ENCODE measurements around the gene DNLZ.

The DNLZ gene

GRCh38 chr9:136372561-136373299 is 9.2 kb upstream of the DNLZ start:
- Histone ChIP-seq H3K4me3 (ENCODE audit: low read depth, low read length) (no peak overlapping the region), H3K27ac (ENCODE audit: extremely low read depth, low read depth, low read length) (no peak overlapping the region), H3K4me1 (ENCODE audit: control insufficient read depth, insufficient read depth, low read length) (no peaks in the 10 kb centered on the region), H3K36me3 (ENCODE audit: control insufficient read depth in 2 of 2, insufficient read depth in 1 of 2, low read length in 2 of 2) (peaks cover 0 to 34% of the 10 kb centered on the region in 2 experiments; a peak in 1 of 3 replicates), H3K9me3 (ENCODE audit: control insufficient read depth, insufficient read depth, low read depth, low read length) (no peaks in the 10 kb centered on the region)
- CTCF ChIA-PET: interaction anchor here (0.6 to 2.0 kb wide), 4 partner anchors 10 to 59 kb away, joined by 3 to 10 read pairs (median 6); partner anchors contain the start of gene DNLZ
- POLR2A ChIA-PET: interaction anchor here (0.6 to 2.7 kb wide), 2 partner anchors 9 to 13 kb away, joined by 4 to 20 read pairs; partner anchors contain the start of gene DNLZ
- TF ChIP-seq ZNF791 (tag by site-specific recombination; IDR thresholded peaks at IDR 0.05) (no peak), MYNN (tag by site-specific recombination; IDR thresholded peaks at IDR 0.05; ENCODE audit: borderline replicate concordance) (no peak), CTCF (tag by site-specific recombination; IDR thresholded peaks at IDR 0.05) (no peak), WT1 (tag by site-specific recombination; IDR thresholded peaks at IDR 0.05) (no peak), ZNF121 (tag by site-specific recombination; IDR thresholded peaks at IDR 0.05) (peak; percentile 96), KLF16 (tag by site-specific recombination; IDR thresholded peaks at IDR 0.05) (no peak), ZNF660 (tag by site-specific recombination; IDR thresholded peaks at IDR 0.05) (no peak), HIC1 (tag by site-specific recombination; IDR thresholded peaks at IDR 0.05) (peak; percentile 21; the same call in 1 of the 2 replicates), ZNF223 (tag by site-specific recombination; IDR thresholded peaks at IDR 0.05) (no peak), GLIS2 (tag by site-specific recombination; IDR thresholded peaks at IDR 0.05) (peak; percentile 65), ZNF362 (tag by site-specific recombination; IDR thresholded peaks at IDR 0.05) (no peak), ZNF214 (tag by site-specific recombination; IDR thresholded peaks at IDR 0.05; ENCODE audit: borderline replicate concordance) (no peak), ZIC2 (tag by site-specific recombination; IDR thresholded peaks at IDR 0.05) (peak; percentile 47), ZBTB17 (tag by site-specific recombination; IDR thresholded peaks at IDR 0.05) (no peak), ZNF677 (tag by site-specific recombination; IDR thresholded peaks at IDR 0.05) (no peak), ZNF19 (tag by site-specific recombination; IDR thresholded peaks at IDR 0.05; ENCODE audit: low read depth) (no peak), ZNF10 (tag by site-specific recombination; IDR thresholded peaks at IDR 0.05) (peak; percentile 84; the same call in 1 of the 2 replicates), ZNF404 (tag by site-specific recombination; IDR thresholded peaks at IDR 0.05) (no peak), ZBTB26 (tag by site-specific recombination; optimal IDR thresholded peaks at IDR 0.05) (peak; percentile 0), REPIN1 (tag by site-specific recombination; IDR thresholded peaks at IDR 0.05; ENCODE audit: low read depth) (no peak), SP2 (tag by site-specific recombination; IDR thresholded peaks at IDR 0.05) (no peak), ZNF341 (tag by site-specific recombination; IDR thresholded peaks at IDR 0.05; ENCODE audit: low read depth) (peak; percentile 76)
- TF ChIP-seq, protein P1, sequence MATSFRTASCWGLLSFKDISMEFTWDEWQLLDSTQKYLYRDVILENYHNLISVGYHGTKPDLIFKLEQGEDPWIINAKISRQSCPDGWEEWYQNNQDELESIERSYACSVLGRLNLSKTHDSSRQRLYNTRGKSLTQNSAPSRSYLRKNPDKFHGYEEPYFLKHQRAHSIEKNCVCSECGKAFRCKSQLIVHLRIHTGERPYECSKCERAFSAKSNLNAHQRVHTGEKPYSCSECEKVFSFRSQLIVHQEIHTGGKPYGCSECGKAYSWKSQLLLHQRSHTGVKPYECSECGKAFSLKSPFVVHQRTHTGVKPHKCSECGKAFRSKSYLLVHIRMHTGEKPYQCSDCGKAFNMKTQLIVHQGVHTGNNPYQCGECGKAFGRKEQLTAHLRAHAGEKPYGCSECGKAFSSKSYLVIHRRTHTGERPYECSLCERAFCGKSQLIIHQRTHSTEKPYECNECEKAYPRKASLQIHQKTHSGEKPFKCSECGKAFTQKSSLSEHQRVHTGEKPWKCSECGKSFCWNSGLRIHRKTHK (tag by site-specific recombination; IDR thresholded peaks at IDR 0.05): no peak
- TF ChIP-seq, protein P2, sequence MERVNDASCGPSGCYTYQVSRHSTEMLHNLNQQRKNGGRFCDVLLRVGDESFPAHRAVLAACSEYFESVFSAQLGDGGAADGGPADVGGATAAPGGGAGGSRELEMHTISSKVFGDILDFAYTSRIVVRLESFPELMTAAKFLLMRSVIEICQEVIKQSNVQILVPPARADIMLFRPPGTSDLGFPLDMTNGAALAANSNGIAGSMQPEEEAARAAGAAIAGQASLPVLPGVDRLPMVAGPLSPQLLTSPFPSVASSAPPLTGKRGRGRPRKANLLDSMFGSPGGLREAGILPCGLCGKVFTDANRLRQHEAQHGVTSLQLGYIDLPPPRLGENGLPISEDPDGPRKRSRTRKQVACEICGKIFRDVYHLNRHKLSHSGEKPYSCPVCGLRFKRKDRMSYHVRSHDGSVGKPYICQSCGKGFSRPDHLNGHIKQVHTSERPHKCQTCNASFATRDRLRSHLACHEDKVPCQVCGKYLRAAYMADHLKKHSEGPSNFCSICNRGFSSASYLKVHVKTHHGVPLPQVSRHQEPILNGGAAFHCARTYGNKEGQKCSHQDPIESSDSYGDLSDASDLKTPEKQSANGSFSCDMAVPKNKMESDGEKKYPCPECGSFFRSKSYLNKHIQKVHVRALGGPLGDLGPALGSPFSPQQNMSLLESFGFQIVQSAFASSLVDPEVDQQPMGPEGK (tag by site-specific recombination; IDR thresholded peaks at IDR 0.05): peak; percentile 47
